Ovary (tissue), 1 donor: ENCODE data around the gene HMCES.

Experiments
- EP300 ChIP-seq: sonication (generic); formaldehyde crosslinking; IDR thresholded peaks from one replicate; pipeline ENCODE4 v1.6.1; 2017; ENCODE audit warnings: antibody characterized with exemption
- POLR2A ChIP-seq: fragments of 450-650 bp; IDR thresholded peaks from one replicate; pipeline ENCODE4 v1.6.1; 2017; ENCODE audit warnings: antibody characterized with exemption, mild to moderate bottlenecking, moderate library complexity

DNA sequence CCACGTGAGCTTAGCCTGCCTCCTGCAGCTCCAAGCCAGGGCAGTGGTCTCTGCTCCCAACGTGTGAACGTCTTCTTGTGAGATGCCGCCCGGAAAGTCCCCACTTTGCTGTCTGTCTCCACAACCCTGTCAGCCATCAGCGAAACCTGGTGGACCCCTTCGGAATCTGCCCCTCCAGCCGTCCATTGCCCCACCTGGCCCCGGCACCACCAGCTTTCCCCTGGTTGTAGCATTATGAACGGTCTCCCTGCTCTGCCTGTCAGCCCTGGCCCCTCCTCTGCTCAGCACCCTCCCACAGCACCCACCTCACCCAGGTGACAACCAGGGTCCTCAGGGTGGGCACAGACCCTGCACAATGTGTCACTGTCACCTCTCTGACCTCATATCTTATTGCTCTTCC, 71.1 kb downstream of the HMCES start:
- no peak for TF ChIP-seq EP300
- no peak for TF ChIP-seq POLR2A
